NCI-H1417 (cell line): ENCODE measurements around the gene DACH2.

ENCODE experiments used
- DNase-seq, 3 experiments: peaks; one replicate each; lab custom pipeline; 2025; lab: John Stamatoyannopoulos, UW

DACH2 gene

GRCh38 chrX:86322913-86323312 lies 174.7 kb downstream of the DACH2 start:
- DNase-seq, result no peak

GRCh38 chrX:86329174-86329573 lies 180.9 kb downstream of the DACH2 start:
- peak in 2 of 3 experiments; percentile 7 to 64 for DNase-seq

GRCh38 chrX:86348669-86349068 lies 200.4 kb downstream of the DACH2 start:
- DNase-seq, result no peak

- DNase-seq, result no peak
Measured at GRCh38 chrX:86349115-86349514, 200.9 kb downstream of the DACH2 start.

GRCh38 chrX:86369847-86370630 lies 221.8 kb downstream of the DACH2 start:
- DNase-seq, result no peak

- no peak for DNase-seq
Measured at GRCh38 chrX:86370927-86371326, 222.7 kb downstream of the DACH2 start.

GRCh38 chrX:86379209-86379608 lies 231.0 kb downstream of the DACH2 start:
- DNase-seq, result no peak

GRCh38 chrX:86383681-86384540 lies 235.7 kb downstream of the DACH2 start:
- DNase-seq, result peak in 1 of 3 experiments; percentile 55

GRCh38 chrX:86407371-86407770 lies 259.1 kb downstream of the DACH2 start:
- DNase-seq, result no peak

GRCh38 chrX:86421771-86422170 lies 273.5 kb downstream of the DACH2 start:
- DNase-seq, result no peak

- DNase-seq, result no peak
Measured at GRCh38 chrX:86436116-86436515, 287.9 kb downstream of the DACH2 start.

- no peak for DNase-seq
Measured at GRCh38 chrX:86455495-86455894, 307.2 kb downstream of the DACH2 start.

GRCh38 chrX:86460760-86461159 lies 312.5 kb downstream of the DACH2 start:
- no peak for DNase-seq

- DNase-seq, result no peak
Measured at GRCh38 chrX:86504297-86504696, 356.0 kb downstream of the DACH2 start.

- DNase-seq, result peak in 1 of 3 experiments; percentile 47
Measured at GRCh38 chrX:86507331-86507730, 359.1 kb downstream of the DACH2 start.

- no peak for DNase-seq
Measured at GRCh38 chrX:86579777-86580176, 431.5 kb downstream of the DACH2 start.

GRCh38 chrX:86604607-86605006 lies 456.4 kb downstream of the DACH2 start:
- no peak for DNase-seq

- no peak for DNase-seq
Measured at GRCh38 chrX:86696951-86697350, 548.7 kb downstream of the DACH2 start.

- peak in 2 of 3 experiments; percentile 67 to 87 for DNase-seq
Measured at GRCh38 chrX:86711531-86712180, 563.4 kb downstream of the DACH2 start.

- peak in 1 of 3 experiments; percentile 28 for DNase-seq
Measured at GRCh38 chrX:86714441-86714840, 566.2 kb downstream of the DACH2 start.

GRCh38 chrX:86724277-86724676 lies 576.0 kb downstream of the DACH2 start:
- no peak for DNase-seq

- no peak for DNase-seq
Measured at GRCh38 chrX:86747091-86747490, 598.8 kb downstream of the DACH2 start.

GRCh38 chrX:86805241-86805640 lies 657.0 kb downstream of the DACH2 start:
- DNase-seq, result no peak
